GM12874 (cell line): ENCODE measurements around the gene UBAP2.

Experiments
- CTCF ChIP-seq: IDR thresholded peaks from 2 replicates; pipeline ENCODE4 v1.5.1; 2011; ENCODE audit warnings: low read depth, mild to moderate bottlenecking, control low read depth, low read length, moderate library complexity; ENCODE audit not compliant: insufficient read depth

UBAP2 gene

GRCh38 chr9:33908114-33908513 lies 140.6 kb downstream of the UBAP2 start:
- TF ChIP-seq CTCF = no peak

GRCh38 chr9:33907347-33907746 lies 141.3 kb downstream of the UBAP2 start:
- TF ChIP-seq CTCF = no peak

- no peak for TF ChIP-seq CTCF
Measured at GRCh38 chr9:33906769-33907168, 141.9 kb downstream of the UBAP2 start.

GRCh38 chr9:33905137-33905536 lies 143.6 kb downstream of the UBAP2 start:
- TF ChIP-seq CTCF = no peak

GRCh38 chr9:33903157-33903780 lies 145.4 kb downstream of the UBAP2 start:
- no peak for TF ChIP-seq CTCF

- TF ChIP-seq CTCF = no peak
Measured at GRCh38 chr9:33894316-33894715, 154.4 kb downstream of the UBAP2 start.

- TF ChIP-seq CTCF = no peak
Measured at GRCh38 chr9:33893861-33894260, 154.8 kb downstream of the UBAP2 start.
